Stimulated activated CD8-positive, alpha-beta memory T cell treated with anti-CD3 and anti-CD28 coated beads, Interleukin-7, amount 100 ng/mL, for 48 hours (primary cell): ENCODE data around the gene ARID1A.
"Not testable (repeated sequence)": the region's sequence is repeated elsewhere in the genome, so short reads cannot be mapped to it uniquely, and the experiment has no call there.

ENCODE experiments used
- DNase-seq, 2 donors: peaks; one replicate each; pipeline ENCODE4 v3.0.0-alpha.2; 2020; ENCODE audit warnings: low read depth in 1 of 2; ENCODE audit errors: extremely low read depth in 1 of 2

Gene ARID1A

DNA sequence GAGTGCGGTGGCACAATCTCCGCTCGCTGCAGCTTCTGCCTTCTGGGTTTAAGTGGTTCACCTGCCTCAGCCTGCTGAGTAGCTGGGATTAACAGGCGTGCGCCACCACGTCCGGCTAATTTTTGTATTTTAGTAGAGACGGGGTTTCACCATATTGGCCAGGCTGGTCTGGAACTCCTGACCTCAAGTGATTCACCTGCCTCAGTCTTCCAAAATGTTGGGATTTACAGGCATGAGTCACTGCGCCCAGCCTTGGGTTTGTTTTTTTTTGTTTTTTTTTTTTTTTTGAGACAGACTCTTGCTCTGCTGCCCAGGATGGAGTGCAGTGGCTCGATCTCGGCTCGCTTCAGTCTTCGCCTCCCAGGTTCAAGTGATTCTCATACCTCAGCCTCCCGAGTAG, 30.1 kb downstream of the ARID1A start:
- not testable (repeated sequence) for DNase-seq

DNA sequence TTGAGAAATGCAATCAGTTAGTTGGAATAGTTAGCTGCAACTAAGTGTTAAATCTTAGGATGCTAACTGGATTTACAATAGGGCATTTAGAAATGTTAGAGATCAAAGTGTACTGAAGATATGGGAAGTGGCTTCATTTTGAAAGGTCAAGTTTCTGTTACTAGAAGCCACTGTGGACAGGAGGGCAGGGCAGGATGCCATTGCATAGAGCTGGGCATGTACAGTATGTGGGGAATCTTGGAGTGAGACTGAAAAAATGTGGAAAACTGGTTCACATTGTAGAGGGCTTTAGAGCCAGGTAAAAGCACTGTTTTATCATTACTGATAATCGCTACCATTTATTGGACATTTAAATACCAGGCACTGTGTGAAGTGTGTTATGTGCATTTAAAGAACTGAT, 31.0 kb downstream of the ARID1A start:
- DNase-seq: no peak

DNA sequence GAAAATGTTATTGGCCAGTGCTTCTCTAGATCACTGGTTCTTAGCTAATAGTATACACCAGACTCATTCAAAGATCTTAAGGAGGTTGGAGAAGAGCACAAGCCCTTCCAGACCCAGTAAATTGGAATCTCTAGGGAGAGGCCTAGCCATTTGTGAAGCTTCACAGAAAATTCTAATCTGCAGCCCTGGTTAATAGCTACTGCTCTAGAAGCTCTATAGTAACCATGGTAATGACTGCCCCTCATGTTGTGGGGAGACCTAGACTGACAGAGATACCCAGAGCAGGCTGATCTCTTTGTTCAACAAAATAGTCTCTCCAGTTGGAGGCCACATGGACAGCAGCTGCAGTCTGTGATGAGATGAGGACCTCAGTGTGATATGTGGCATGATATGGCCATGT, 31.7 kb downstream of the ARID1A start:
- no peak for DNase-seq

DNA sequence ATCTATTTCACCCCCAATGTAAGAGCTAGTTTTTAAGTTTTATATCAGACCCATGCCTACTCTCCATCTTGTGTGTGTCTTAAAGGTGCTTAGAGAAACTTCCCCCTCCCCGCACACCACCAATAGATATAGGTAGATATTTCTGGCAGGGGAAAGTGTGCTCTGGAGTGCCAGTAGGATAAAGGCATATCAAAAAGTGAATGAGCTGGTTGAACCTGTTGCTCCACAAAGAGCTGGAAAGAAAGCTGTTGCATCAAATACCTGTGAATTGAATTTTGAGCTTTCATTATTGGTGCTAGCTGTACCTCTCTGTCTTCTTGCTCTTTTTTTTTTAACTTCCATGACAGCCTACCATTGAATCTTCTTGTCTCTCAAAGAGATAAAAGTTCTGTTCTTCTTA, 32.8 kb downstream of the ARID1A start:
- no peak for DNase-seq

DNA sequence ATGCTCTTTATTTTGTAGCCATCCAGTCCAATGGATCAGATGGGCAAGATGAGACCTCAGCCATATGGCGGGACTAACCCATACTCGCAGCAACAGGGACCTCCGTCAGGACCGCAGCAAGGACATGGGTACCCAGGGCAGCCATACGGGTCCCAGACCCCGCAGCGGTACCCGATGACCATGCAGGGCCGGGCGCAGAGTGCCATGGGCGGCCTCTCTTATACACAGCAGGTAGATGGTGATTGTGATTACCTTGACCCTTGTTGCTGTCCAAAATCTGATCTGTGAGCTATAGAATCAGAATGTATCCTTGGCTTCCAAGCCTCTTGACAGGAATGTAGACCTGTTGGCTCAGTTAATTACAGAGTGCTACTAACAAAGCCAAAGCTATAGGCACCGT, 33.8 kb downstream of the ARID1A start:
- DNase-seq: no peak

DNA sequence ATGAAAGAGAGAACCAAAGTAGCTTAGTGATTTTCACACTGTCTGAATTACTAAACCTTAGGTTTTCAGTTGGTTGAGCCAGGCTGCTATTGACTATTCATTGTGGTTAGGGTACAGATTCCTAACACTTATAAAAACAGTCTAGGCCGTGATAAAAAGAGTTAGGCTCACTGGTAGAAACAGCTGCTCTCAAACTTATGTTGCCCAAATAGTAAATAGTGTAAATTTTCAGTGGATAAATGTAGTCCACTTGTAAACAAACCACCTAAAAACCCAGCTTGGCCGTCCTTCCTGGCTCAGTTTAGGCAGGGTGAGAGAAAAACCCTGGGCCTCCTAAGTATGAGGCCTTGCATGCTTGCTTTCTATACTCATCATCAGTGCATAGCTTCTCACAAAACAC, 34.9 kb downstream of the ARID1A start:
- no peak for DNase-seq

DNA sequence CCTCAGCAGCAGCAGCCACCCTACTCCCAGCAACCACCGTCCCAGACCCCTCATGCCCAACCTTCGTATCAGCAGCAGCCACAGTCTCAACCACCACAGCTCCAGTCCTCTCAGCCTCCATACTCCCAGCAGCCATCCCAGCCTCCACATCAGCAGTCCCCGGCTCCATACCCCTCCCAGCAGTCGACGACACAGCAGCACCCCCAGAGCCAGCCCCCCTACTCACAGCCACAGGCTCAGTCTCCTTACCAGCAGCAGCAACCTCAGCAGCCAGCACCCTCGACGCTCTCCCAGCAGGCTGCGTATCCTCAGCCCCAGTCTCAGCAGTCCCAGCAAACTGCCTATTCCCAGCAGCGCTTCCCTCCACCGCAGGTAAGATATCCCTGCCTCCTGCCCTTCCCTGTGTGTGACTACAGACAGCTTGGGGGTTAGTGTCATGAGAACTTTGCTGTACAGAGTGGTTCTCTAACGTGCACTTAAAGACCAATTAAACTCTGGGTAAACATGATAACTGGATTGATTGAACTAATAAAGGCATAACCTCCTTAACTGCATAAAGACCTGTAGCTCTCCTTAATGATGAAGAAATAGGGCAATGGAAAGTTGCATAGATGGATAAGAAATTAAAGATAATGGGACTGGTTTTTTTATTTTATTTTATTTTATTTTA, 35.6 kb downstream of the ARID1A start:
- no peak for DNase-seq

DNA sequence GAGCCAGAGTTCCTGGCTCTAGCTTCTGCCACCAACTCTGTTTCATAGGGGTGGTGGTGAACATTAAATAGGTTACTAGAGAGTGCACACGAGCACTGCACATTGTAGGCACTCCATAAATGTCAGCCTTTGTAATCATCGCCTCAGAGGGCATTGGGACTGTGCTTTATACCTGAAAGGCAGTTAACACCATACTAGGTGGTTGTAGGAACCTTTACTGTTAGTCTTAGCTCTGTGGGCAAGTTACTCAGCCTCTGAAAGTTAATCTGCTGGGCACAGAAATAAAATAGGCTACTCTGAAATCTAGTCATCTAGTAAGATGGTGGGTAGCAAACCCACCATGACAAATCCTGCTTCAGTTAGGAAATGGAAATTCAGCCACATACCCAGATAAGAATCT, 37.6 kb downstream of the ARID1A start:
- no peak for DNase-seq

DNA sequence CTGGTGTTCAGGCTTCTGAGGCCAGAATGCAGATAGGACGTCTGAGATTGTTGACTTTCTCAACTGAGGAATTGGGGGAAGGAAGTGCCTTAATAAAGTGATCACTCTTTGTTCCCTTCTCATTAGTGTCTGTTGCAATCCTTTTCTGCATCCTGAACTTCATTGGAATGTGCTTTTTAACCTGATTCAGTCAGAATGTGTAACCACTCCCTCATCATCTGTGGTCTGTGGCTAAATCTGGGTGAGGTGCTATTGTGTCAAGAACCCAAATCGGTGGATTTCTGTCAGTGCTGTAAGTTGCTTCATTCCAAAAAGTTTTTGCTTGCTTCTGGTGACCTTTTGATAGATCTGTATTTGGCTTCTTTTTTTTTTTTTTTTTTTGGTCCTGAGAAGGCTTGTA, 38.2 kb downstream of the ARID1A start:
- no peak for DNase-seq

DNA sequence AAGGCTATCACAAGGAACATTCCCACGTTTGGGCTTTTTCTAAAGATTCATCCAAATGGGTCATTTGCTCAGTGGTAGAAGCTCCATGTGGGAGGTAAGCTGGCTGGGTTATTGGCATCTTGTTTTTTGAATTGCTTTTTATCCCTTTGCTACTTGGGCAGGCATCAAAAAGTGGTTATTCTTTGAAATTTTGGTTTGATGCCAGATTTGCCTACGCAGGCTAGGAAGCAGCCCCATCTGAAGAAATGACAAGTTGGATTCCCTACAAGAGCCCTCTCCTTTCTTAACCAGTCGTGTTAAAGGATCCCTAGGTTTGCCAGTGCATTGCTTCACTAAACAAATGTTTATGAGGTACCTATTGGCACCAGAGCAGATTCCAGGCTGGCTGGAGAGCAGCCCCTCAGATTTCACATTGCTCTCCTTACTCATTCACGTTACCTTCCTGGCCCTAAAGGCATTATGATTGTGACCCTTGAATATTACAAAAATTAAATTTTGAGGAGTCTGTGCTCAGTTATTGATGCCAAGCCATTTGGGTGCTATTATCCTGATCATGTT, 38.8 kb downstream of the ARID1A start:
- DNase-seq: no peak

DNA sequence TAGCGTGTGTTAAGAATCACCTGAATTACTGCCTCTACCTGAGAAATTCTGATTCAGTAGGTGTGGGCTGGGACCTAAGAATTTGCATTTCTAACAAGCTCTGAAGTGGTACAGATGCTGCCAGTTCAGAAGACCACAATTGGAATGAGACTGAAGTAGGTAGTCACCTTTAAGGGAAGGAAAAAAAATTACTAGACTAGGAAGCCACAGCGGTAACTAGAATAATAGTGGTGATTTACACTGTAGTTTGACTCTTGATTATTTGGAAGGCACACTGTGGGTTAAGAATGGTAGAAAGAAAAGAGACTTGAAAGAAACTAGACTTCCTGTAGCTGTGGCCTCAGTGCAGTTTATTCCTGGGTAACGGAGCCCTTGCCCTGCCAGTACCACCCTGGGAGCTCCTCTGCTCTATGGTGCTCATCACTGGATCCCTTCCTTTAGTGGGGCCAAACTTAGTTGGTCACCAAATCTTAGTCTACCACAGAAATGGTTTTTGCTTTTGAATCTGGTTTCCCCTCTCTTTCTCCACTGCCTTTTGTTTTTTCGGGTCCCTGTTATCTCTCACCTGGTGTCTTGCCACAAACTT, 43.6 kb downstream of the ARID1A start:
- no peak for DNase-seq

DNA sequence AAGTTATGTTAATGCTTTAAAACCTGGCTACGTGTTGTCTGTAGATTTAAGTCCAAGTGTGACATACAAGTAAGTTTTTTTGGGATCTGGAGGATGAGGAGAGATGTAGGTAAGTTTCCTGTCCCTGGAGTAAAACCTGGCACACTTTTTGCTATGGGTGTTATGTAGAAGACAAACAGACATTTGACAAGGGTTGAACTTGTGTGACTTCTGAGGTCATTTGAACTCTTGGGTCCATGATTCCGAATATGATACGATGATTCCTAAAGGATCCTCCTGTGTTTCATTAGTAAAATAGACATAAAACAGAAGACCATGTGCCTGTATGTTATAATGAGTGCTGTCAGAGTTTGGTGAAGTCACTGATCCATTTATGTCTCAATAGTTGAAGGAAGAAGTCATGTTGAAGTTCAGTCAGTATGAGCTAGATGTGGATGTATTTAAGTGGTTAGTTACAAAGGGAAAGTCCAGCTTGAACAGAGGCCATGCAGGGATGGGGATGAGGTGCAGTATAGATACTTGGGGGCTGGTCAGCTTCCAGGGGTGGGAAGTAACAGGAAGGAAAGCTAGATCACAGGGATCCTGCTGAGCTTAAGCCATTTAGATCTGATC, 44.3 kb downstream of the ARID1A start:
- DNase-seq: no peak

DNA sequence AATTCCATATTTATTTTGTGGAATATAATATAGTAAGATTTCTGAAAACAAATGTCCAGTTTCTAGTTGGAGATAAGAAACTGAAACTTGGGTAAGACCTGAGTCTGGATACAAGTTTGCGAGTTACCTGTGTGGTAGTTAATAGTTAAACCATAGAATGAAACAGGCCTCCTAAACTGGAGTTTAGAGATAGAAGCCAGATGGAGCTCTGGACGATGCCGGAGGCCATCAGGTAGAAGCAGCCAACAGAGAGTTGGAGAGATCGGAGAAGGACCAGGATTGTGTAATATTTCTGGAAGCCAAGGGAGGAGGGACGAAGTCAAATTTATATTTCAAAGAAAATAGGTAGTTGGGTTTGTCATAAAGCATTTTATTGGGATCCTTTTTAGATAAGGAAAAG, 45.1 kb downstream of the ARID1A start:
- no peak for DNase-seq

DNA sequence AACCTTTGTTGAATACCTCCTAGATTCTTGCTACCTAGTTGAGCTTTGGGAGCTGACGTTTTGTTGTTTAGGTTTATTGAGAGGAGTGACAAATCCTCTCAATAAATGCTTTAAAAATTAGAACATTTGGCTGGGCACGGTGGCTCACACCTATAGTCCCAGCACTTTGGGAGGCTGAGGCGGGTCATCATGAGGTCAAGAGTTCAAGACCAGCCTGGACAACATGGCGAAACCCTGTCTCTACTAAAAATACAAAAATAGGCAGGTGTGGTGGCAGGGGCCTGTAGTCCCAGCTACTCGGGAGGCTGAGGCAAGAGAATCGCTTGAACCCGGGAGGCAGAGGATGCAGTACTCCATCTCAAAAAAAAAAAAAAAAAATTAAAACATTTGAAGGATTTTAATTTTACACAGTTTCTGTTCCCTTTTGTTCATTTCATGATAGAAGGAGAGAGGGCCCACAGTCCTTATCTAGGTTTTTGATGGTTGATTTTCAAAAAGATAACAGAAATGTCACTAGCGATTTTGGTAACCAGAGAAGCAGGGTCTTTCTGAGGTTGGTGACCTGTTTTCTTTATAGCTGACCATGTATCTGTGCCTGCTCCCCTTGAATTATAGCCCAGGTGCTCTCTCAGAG, 47.7 kb downstream of the ARID1A start:
- no peak for DNase-seq

DNA sequence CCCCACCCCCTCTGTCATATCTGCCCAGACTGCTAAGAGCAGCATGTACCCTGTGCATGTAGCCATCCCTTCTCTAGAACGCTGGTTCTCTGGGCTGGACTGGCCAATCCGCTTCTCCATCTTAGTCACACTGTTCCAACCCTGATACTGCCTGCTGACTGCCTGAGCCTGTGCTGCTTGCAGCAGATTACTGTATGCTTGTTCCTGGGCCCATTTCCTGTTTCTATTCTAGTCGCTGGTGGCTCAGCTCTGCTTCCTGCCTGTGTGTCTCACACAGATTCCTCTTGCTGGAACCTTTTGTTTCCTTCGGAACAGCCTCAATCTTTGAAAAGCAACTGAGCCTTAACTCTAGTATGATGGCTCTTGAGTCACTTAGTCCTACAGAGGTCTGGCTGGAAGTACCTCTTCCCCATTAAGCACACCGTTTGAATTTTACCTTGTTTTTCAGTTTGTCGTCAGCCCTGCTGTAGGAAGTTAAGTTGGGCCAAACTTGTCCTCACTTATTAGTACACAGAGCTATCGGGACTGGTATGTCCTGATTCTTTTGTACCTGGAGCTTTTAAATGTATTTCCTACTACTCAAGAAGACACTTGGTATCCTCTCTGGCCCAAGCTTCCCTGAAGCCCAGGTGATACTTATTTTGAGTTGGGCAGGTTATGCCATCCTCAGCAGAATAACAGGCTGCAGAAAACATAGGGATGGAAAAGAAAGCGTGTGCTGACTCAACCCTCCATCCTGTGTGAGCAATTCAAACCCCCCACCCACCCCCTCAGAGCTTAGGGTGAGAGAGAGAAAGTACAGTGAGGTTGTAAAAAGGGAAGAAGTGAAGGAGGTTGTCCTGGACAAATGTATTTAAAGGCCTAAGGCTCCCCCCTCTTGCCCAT, 48.5 kb downstream of the ARID1A start:
- DNase-seq: peak; percentile 64 to 85

DNA sequence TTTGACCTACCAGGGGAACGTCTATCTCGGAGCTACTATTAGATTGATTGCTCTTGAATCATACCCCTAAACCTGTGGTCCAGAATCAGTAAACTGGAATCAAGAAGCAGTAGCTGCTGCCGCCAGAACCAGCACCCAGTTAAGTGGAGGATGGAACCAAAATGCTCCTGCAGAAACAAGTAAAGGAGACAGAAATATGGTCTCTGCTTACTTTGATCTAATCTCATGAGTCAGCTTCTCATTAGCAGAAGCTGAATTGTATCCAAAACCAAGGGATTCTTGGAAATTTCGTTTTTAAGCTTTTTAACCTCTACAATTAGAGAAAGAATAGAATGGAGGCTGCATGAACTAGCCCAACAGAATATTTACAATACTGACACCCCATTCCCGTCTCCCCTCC, 49.4 kb downstream of the ARID1A start:
- no peak for DNase-seq

DNA sequence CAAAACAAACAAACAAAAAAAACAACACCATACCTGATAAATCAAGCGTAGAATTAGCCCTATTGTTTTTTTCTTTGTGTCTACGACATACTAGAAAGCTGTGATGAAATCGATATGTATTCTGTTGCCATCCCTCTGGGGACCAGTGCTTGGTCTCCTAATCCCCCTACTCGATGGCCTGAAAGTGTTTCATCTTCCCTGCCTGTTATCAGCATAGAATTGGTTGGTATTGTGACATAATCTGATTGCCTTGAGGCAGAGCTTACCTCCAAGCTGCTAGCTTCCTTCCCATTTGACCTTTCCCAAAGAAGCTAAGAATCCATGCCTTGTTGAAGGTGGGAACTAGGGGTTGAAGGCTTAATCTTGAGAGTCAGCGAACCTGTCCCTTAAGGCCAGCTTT, 51.2 kb downstream of the ARID1A start:
- no peak for DNase-seq

DNA sequence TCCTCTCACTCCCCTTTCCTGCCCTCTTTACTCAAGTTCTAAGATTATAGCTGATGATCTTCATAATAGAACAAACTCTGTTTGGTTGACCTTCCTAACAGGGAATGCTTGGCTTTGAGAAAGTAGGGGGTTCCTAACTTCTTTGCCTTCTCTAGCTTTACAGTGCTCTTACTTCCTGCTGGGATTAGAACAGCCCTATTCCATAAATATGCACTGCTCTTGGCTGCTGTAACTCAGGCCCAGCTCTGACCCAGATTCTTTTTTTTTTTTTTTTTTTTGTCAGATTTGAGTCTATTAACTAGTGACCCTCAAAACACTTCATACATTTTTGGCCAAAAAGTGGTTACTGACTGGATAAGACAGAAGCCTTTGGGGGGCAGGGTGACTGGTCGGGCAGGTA, 52.5 kb downstream of the ARID1A start:
- no peak for DNase-seq

DNA sequence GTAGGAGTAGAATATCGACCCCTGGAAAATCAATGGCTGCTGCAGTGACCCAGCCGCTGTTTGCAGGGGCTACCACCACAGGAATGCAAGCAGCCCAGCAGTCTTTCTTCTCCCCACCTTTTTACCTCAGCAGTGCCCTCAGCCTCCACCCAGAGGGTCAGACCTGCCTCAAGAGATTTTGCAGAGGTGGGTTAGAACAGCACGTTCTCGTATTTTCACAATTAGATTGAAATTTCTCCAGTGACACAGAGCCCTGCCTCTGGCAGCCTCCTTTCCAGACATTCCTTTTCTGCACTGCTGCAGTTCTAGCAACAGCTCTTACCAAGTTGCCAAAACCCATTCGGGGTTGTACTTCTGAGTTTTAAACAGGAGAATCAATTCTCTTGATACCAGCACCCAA, 53.6 kb downstream of the ARID1A start:
- no peak for DNase-seq

DNA sequence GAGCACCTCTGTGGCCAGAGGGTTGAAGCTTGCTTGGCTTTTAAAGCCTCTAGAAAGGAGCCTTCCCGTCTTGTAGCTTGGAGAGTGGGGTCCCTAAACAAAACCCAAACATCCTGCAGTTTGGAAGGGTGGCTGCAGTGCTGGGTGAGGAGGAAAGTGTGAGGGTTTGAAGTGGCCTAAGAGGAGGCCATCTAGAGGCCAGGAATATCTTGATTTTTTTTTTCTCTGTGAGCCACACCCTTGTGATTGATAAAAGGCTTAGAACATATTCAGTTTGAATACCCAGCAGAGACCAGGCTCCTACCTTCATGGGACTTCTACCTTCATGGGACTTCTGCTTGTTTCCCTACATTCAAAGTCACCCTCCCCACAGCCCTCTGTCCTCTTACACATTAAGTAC, 54.6 kb downstream of the ARID1A start:
- DNase-seq: no peak

DNA sequence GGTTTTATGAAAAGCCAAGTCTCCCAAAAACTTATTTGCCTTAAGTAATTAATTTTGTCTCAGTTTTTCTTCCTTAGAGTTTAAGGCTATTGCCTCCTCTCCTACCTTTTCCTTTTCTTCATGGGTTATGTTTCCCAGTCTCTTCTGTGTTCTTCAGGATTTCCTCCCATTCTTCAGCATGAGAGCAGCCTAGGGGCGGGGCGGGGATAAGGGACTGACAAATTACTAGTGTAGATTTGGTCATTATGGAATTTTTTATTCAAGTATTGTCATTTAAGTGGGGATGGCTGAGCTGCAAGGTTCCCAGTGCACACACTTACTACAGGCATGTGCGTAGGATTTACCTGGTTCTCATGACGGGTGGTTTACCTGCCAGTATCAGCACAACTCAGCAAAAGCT, 56.7 kb downstream of the ARID1A start:
- DNase-seq: no peak
